Effector memory CD8-positive, alpha-beta T cell (primary cell): ENCODE results near the gene THOC6.

Experiments used
- ATAC-seq: fragments of 150-1000 bp; cut with Tn5 transposase; replicated peaks from 2 replicates; pipeline ENCODE4 v1.10.0; 2021; ENCODE audit warnings: mild to moderate bottlenecking, moderate library complexity
- DNase-seq, 3 experiments: peaks; one replicate each; pipeline ENCODE4 v3.0.0; 2021
- H3K27ac Mint-ChIP-seq, 2 donors: one replicate each; pipeline ENCODE4 v1.8.0; 2022; ENCODE audit warnings: mild to moderate bottlenecking in 2 of 2, mixed read lengths in 2 of 2, moderate library complexity in 2 of 2
- H3K27me3 Mint-ChIP-seq, 2 donors: one replicate each; pipeline ENCODE4 v1.8.0; 2022; ENCODE audit warnings: mixed read lengths in 2 of 2
- H3K36me3 Mint-ChIP-seq: one replicate; pipeline ENCODE4 v1.8.0; 2022; ENCODE audit warnings: mild to moderate bottlenecking, moderate library complexity, mixed read lengths; ENCODE audit not compliant: insufficient read depth
- H3K4me1 Mint-ChIP-seq, 2 donors: one replicate each; pipeline ENCODE4 v1.8.0; 2022; ENCODE audit warnings: low read depth in 2 of 2, mixed read lengths in 2 of 2
- H3K4me3 Mint-ChIP-seq, 2 donors: one replicate each; pipeline ENCODE4 v1.8.0; 2022; ENCODE audit warnings: mild to moderate bottlenecking in 2 of 2, mixed read lengths in 2 of 2, moderate library complexity in 2 of 2
- H3K9me3 Mint-ChIP-seq, 2 donors: one replicate each; pipeline ENCODE4 v1.8.0; 2022; ENCODE audit warnings: mixed read lengths in 2 of 2

Gene THOC6

GRCh38 chr16:3023415-3023668 is 493 bp upstream of the THOC6 start:
- DNase-seq (peak in 1 of 3 experiments; percentile 37), ATAC-seq (no peak)
- Mint-ChIP-seq H3K9me3 (no peaks in the 10 kb centered on the region), H3K27ac (peak overlapping the region in 1 of 2 donors; percentile 93), H3K27me3 (peaks cover 0 to 2% of the 10 kb centered on the region in 2 donors), H3K36me3 (peaks cover 26% of the 10 kb centered on the region), H3K4me1 (peaks cover 44 to 45% of the 10 kb centered on the region in 2 donors), H3K4me3 (peak overlapping the region; percentile 81 to 85)

GRCh38 chr16:3025032-3026002 is 1.5 kb downstream of the THOC6 start:
- Mint-ChIP-seq H3K36me3 (peaks cover 26% of the 10 kb centered on the region), H3K9me3 (no peaks in the 10 kb centered on the region), H3K27ac (no peak overlapping the region), H3K27me3 (peaks cover 15 to 22% of the 10 kb centered on the region in 2 donors), H3K4me1 (peaks cover 52 to 54% of the 10 kb centered on the region in 2 donors), H3K4me3 (no peak overlapping the region)
- ATAC-seq (no peak), DNase-seq (no peak)

- no peak for DNase-seq
- H3K4me1 Mint-ChIP-seq: peaks cover 48 to 51% of the 10 kb centered on the region in 2 donors
- H3K4me3 Mint-ChIP-seq: no peak overlapping the region
- no peaks in the 10 kb centered on the region for H3K9me3 Mint-ChIP-seq
- ATAC-seq: no peak
- H3K27ac Mint-ChIP-seq: no peak overlapping the region
- peaks cover 26% of the 10 kb centered on the region for H3K36me3 Mint-ChIP-seq
- H3K27me3 Mint-ChIP-seq: peaks cover 15 to 28% of the 10 kb centered on the region in 2 donors
Measured at GRCh38 chr16:3026003-3026378, 2.2 kb downstream of the THOC6 start.

GRCh38 chr16:3026609-3027488 is 3.0 kb downstream of the THOC6 start:
- Mint-ChIP-seq H3K9me3 (no peaks in the 10 kb centered on the region), H3K27me3 (peaks cover 15 to 37% of the 10 kb centered on the region in 2 donors), H3K27ac (no peak overlapping the region), H3K4me1 (peaks cover 40 to 43% of the 10 kb centered on the region in 2 donors), H3K36me3 (peaks cover 25% of the 10 kb centered on the region), H3K4me3 (no peak overlapping the region)
- DNase-seq: no peak
- ATAC-seq: no peak

- no peak overlapping the region for H3K27ac Mint-ChIP-seq
- peaks cover 22% of the 10 kb centered on the region for H3K36me3 Mint-ChIP-seq
- DNase-seq: no peak
- ATAC-seq: no peak
- no peaks in the 10 kb centered on the region for H3K9me3 Mint-ChIP-seq
- H3K27me3 Mint-ChIP-seq: peaks cover 19 to 43% of the 10 kb centered on the region in 2 donors
- H3K4me3 Mint-ChIP-seq: no peak overlapping the region
- peaks cover 34 to 39% of the 10 kb centered on the region in 2 donors for H3K4me1 Mint-ChIP-seq
Measured at GRCh38 chr16:3027489-3027795, 3.6 kb downstream of the THOC6 start.

GRCh38 chr16:3027983-3028715 is 4.3 kb downstream of the THOC6 start:
- Mint-ChIP-seq H3K4me1 (peaks cover 27 to 36% of the 10 kb centered on the region in 2 donors), H3K4me3 (peak overlapping the region; percentile 55 to 58), H3K9me3 (no peaks in the 10 kb centered on the region), H3K27me3 (peaks cover 26 to 50% of the 10 kb centered on the region in 2 donors), H3K36me3 (peaks cover 22% of the 10 kb centered on the region), H3K27ac (no peak overlapping the region)
- ATAC-seq: peak; percentile 41
- peak; percentile 75 to 80 (median 79) for DNase-seq

- Mint-ChIP-seq H3K27ac (no peak overlapping the region), H3K27me3 (peaks cover 32 to 57% of the 10 kb centered on the region in 2 donors), H3K4me3 (peak overlapping the region; percentile 44 to 62)
Measured at GRCh38 chr16:3028716-3029319, 5.0 kb downstream of the THOC6 start.

GRCh38 chr16:3029491-3030221 is 5.8 kb downstream of the THOC6 start:
- Mint-ChIP-seq H3K36me3 (peaks cover 11% of the 10 kb centered on the region), H3K27ac (no peak overlapping the region), H3K27me3 (peaks cover 41 to 65% of the 10 kb centered on the region in 2 donors), H3K4me1 (peaks cover 20 to 27% of the 10 kb centered on the region in 2 donors), H3K4me3 (peak overlapping the region; percentile 44 to 62), H3K9me3 (no peaks in the 10 kb centered on the region)
- ATAC-seq: peak; percentile 22
- DNase-seq: no peak

More at GRCh38 chr16:3028716-3029319, 5.0 kb downstream of the THOC6 start:
- DNase-seq (no peak), ATAC-seq (no peak)
- Mint-ChIP-seq H3K36me3 (peaks cover 16% of the 10 kb centered on the region), H3K4me1 (peaks cover 24 to 31% of the 10 kb centered on the region in 2 donors), H3K9me3 (no peaks in the 10 kb centered on the region)

- Mint-ChIP-seq H3K27me3 (peaks cover 47 to 74% of the 10 kb centered on the region in 2 donors), H3K27ac (peak overlapping the region in 1 of 2 donors; percentile 62), H3K9me3 (no peaks in the 10 kb centered on the region), H3K36me3 (peaks cover 4% of the 10 kb centered on the region), H3K4me3 (peak overlapping the region; percentile 44 to 62), H3K4me1 (peaks cover 19 to 29% of the 10 kb centered on the region in 2 donors)
- no peak for ATAC-seq
- no peak for DNase-seq
Measured at GRCh38 chr16:3030222-3031212, 6.7 kb downstream of the THOC6 start.

- Mint-ChIP-seq H3K4me1 (peaks cover 27 to 38% of the 10 kb centered on the region in 2 donors), H3K4me3 (no peak overlapping the region), H3K36me3 (no peaks in the 10 kb centered on the region), H3K27ac (no peak overlapping the region), H3K27me3 (peaks cover 61 to 92% of the 10 kb centered on the region in 2 donors), H3K9me3 (no peaks in the 10 kb centered on the region)
- DNase-seq (no peak), ATAC-seq (no peak)
Measured at GRCh38 chr16:3032624-3033023, 8.8 kb downstream of the THOC6 start.

GRCh38 chr16:3035289-3035971 is 11.6 kb downstream of the THOC6 start:
- Mint-ChIP-seq H3K4me1 (peaks cover 11 to 19% of the 10 kb centered on the region in 2 donors), H3K27ac (no peak overlapping the region), H3K27me3 (peaks cover 72 to 98% of the 10 kb centered on the region in 2 donors), H3K36me3 (no peaks in the 10 kb centered on the region), H3K9me3 (no peaks in the 10 kb centered on the region), H3K4me3 (peak overlapping the region in 1 of 2 donors; percentile 28)
- ATAC-seq (no peak), DNase-seq (no peak)
